CD4-positive, alpha-beta memory T cell (primary cell): ENCODE data around the gene TXNRD1. TPM values are rescaled to one million over a fixed set of nuclear protein-coding genes. Genes with fewer than 3 reads are reported as not detected.
A peak's percentile ranks its signal among the peaks of the same experiment; 100 is the strongest.

Experiments
- CTCF ChIA-PET: fragments of 350-600 bp; sonication (Branson Sonifier 250); formaldehyde crosslinking; loops from one replicate; lab custom pipeline; 2021; ENCODE audit warnings: inconsistent platforms; ENCODE audit not compliant: partially characterized antibody; lab: Charles Lee
- POLR2A ChIA-PET: fragments of 350-600 bp; sonication (Branson Sonifier 250); formaldehyde crosslinking; loops from one replicate; lab custom pipeline; 2021; ENCODE audit not compliant: partially characterized antibody; lab: Charles Lee
- DNase-seq, 5 donors: peaks; one replicate each; pipeline versions ENCODE4 v3.0.0 to v3.0.0-alpha.2; 2020 to 2022; ENCODE audit warnings: mixed read lengths in 1 of 5
- H3K27ac ChIP-seq: one replicate; pipeline ENCODE4 v1.7.0; 2013; ENCODE audit warnings: low read depth, low read length
- H3K27me3 ChIP-seq: 2 replicates; pipeline ENCODE4 v1.7.0; 2013; ENCODE audit warnings: mild to moderate bottlenecking, low read length, moderate library complexity; ENCODE audit not compliant: insufficient read depth
- H3K36me3 ChIP-seq: 2 replicates; pipeline ENCODE4 v1.7.0; 2013; ENCODE audit warnings: mild to moderate bottlenecking, low read length, moderate library complexity; ENCODE audit not compliant: insufficient read depth
- H3K4me1 ChIP-seq: 2 replicates; pipeline ENCODE4 v1.7.0; 2013; ENCODE audit warnings: mild to moderate bottlenecking, low read length, moderate library complexity; ENCODE audit not compliant: insufficient read depth
- H3K4me3 ChIP-seq, 2 donors: one replicate each; pipeline ENCODE4 v1.7.0; 2013; ENCODE audit warnings: low read length in 2 of 2, mild to moderate bottlenecking in 1 of 2
- H3K9me3 ChIP-seq, 2 donors: one replicate each; pipeline ENCODE4 v1.7.0; 2013; ENCODE audit warnings: low read length in 2 of 2, control low read depth in 1 of 2; ENCODE audit not compliant: control insufficient read depth in 1 of 2
- H3K27ac Mint-ChIP-seq, 7 donors: one replicate each; pipeline ENCODE4 v1.8.0; 2020 to 2021; ENCODE audit warnings: mixed read lengths in 7 of 7, mild to moderate bottlenecking in 6 of 7, inconsistent platforms in 3 of 7, moderate library complexity in 3 of 7
- H3K27me3 Mint-ChIP-seq, 2 donors: one replicate each; pipeline ENCODE4 v1.8.0; 2020 to 2021; ENCODE audit warnings: mixed read lengths in 2 of 2
- H3K36me3 Mint-ChIP-seq, 2 donors: one replicate each; pipeline ENCODE4 v1.8.0; 2020 to 2021; ENCODE audit warnings: mixed read lengths in 2 of 2, inconsistent platforms in 1 of 2, mild to moderate bottlenecking in 1 of 2
- H3K4me1 Mint-ChIP-seq, 4 donors: one replicate each; pipeline ENCODE4 v1.8.0; 2020 to 2021; ENCODE audit warnings: mixed read lengths in 4 of 4, mild to moderate bottlenecking in 1 of 4
- H3K4me3 Mint-ChIP-seq, 8 donors: one replicate each; pipeline ENCODE4 v1.8.0; 2020 to 2021; ENCODE audit warnings: mixed read lengths in 8 of 8, mild to moderate bottlenecking in 7 of 8, moderate library complexity in 6 of 8, inconsistent platforms in 3 of 8
- H3K9me3 Mint-ChIP-seq, 8 donors: one replicate each; pipeline ENCODE4 v1.8.0; 2020 to 2021; ENCODE audit warnings: mixed read lengths in 8 of 8, mild to moderate bottlenecking in 5 of 8, inconsistent platforms in 3 of 8, moderate library complexity in 1 of 8
- intact Hi-C: fragments of 100-400 bp; cut with micrococcal nuclease; formaldehyde crosslinking; loops from one replicate; pipeline ENCODE4 v1.15.1; 2023
- polyA plus RNA-seq, 2 donors: library from polyadenylated mRNA; unstranded; fragments of 300-500 nt; fragmentation: Illumina TruSeq; gene quantifications; one replicate each; pipeline ENCODE4 v1.2.3, GENCODE V29; 2021
- total RNA-seq, 2 experiments: library from RNA; stranded (reverse); gene quantifications; one replicate each; pipeline ENCODE4 v1.2.3, GENCODE V29; 2021

Gene TXNRD1
- total and polyA plus RNA-seq, 4 experiments from 2014 or later, result 32.2 to 64.5 (median 46.7) TPM

DNA sequence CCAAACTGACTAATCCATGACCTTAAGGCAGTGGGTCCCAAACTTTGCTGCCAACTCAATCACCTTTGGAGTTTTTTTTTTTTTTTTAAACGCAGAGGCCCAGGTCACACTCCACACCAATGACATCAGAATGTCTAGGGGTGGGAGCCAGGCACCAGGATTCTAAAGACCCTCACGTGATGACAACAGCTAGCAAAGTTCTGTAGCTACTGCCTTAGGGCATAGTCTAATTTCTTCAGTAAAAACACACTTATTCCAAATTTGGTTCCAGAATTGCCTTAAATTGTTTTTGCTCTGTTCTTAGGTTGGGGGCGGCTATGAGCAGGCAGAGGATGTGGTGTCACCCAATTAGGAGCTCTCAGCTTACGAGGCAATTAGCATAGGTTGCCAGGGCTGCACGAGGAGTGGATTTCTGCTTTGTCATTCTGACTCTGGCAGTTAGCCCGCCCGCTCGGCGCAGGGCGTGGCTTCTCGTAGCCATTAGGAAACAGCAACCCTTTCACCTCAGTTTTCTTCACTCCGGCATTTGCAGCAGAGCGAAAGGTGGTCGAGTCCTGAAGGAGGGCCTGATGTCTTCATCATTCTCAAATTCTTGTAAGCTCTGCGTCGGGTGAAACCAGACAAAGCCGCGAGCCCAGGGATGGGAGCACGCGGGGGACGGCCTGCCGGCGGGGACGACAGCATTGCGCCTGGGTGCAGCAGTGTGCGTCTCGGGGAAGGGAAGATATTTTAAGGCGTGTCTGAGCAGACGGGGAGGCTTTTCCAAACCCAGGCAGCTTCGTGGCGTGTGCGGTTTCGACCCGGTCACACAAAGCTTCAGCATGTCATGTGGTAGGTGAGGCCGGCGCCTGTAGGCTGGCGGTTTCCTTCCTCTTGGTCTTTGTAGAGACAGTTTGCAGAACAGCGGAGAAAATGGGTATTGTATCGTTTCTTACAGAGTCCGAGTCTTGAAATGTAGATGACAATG lies 71.2 kb downstream of the TXNRD1 start:
- Mint-ChIP-seq H3K9me3 (no peaks in the 10 kb centered on the region), H3K4me1 (peaks cover 23 to 41% (median 30%) of the 10 kb centered on the region in 4 donors)
- POLR2A ChIA-PET, result interaction anchor here (0.6 to 4.2 kb wide), 17 partner anchors 10 to 446 kb away, joined by 3 to 97 read pairs (median 6); partner anchors contain the start of genes EID3, HCFC2, HSP90B1 and NFYB

GRCh38 chr12:104288635-104289274 lies 73.2 kb downstream of the TXNRD1 start:
- Mint-ChIP-seq H3K9me3 (no peaks in the 10 kb centered on the region), H3K4me3 (peak overlapping the region; percentile 94 to 100 (median 99)), H3K27me3 (no peaks in the 10 kb centered on the region), H3K27ac (peak overlapping the region; percentile 94 to 99 (median 96)), H3K36me3 (peaks cover 15 to 26% of the 10 kb centered on the region in 2 donors), H3K4me1 (peaks cover 27 to 53% (median 33%) of the 10 kb centered on the region in 4 donors)
- Histone ChIP-seq H3K27me3 (no peaks in the 10 kb centered on the region), H3K4me1 (peaks cover 39% of the 10 kb centered on the region), H3K27ac (peak overlapping the region; percentile 82), H3K9me3 (no peaks in the 10 kb centered on the region), H3K4me3 (peak overlapping the region; percentile 86 to 96), H3K36me3 (peaks cover 4% of the 10 kb centered on the region)
- ChIA-PET POLR2A (interaction anchor here (0.6 to 4.2 kb wide), 16 partner anchors 8 to 1041 kb away, joined by 3 to 97 read pairs (median 6); partner anchors contain the start of genes C12orf75, EID3, HSP90B1 and NFYB), CTCF (interaction anchor here (0.8 to 3.9 kb wide), 16 partner anchors 9 to 151 kb away, joined by 3 to 41 read pairs (median 6); partner anchors contain the start of genes EID3 and TXNRD1)
- intact Hi-C loops, result loop anchor here (1.0 to 10.0 kb wide), 5 partner anchors 15 to 819 kb away; partner anchors contain the start of genes EID3, HSP90B1, TDG and WASHC4
- peak; percentile 85 to 90 (median 86) for DNase-seq

More for the DNA sequence above, 71.2 kb downstream of the TXNRD1 start:
- H3K4me3 ChIP-seq, result peak overlapping the region; percentile 80 to 96
- H3K4me1 ChIP-seq, result peaks cover 35% of the 10 kb centered on the region
- H3K27me3 ChIP-seq, result no peaks in the 10 kb centered on the region
- H3K27ac ChIP-seq, result peak overlapping the region; percentile 82
- H3K9me3 ChIP-seq, result no peaks in the 10 kb centered on the region
- peak overlapping the region; percentile 94 to 100 (median 99) for H3K4me3 Mint-ChIP-seq
- intact Hi-C loops, result loop anchor here (1.0 to 10.0 kb wide), 4 partner anchors 66 to 821 kb away; partner anchors contain the start of genes HSP90B1, TDG and WASHC4
- CTCF ChIA-PET, result interaction anchor here (1.0 to 3.9 kb wide), 10 partner anchors 11 to 72 kb away, joined by 3 to 41 read pairs (median 8); partner anchors contain the start of genes EID3 and TXNRD1
- H3K27ac Mint-ChIP-seq, result peak overlapping the region; percentile 94 to 99 (median 96)
- H3K36me3 ChIP-seq, result peaks cover 1% of the 10 kb centered on the region
- H3K27me3 Mint-ChIP-seq, result peaks cover 0 to 2% of the 10 kb centered on the region in 2 donors
- peak; percentile 87 to 94 (median 88) for DNase-seq
- peaks cover 2 to 9% of the 10 kb centered on the region in 2 donors for H3K36me3 Mint-ChIP-seq

DNA sequence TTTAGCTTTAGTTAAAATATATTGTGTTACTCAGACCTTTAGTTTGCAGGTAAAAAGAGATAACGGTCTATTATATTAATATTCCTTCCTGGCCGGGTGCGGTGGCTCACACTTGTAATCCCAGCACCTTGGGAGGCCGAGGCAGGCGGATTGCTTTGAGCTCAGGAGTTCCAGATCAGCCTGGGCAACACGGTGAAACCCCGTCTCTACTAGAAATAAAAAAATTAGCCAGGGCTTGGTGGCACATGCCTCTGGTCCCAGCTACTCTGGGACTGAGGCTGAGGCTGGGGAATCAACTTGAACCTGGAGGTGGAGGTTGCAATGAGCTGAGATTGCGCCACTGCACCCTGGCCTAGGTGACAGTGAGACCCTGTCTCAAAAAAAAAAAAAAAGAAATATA lies 74.7 kb downstream of the TXNRD1 start:
- H3K27ac ChIP-seq, result no peak overlapping the region
- Mint-ChIP-seq H3K4me1 (peaks cover 32 to 64% (median 40%) of the 10 kb centered on the region in 4 donors), H3K9me3 (no peaks in the 10 kb centered on the region), H3K36me3 (peaks cover 15 to 39% of the 10 kb centered on the region in 2 donors), H3K27me3 (no peaks in the 10 kb centered on the region), H3K27ac (no peak overlapping the region), H3K4me3 (peak overlapping the region in 1 of 8 donors; percentile 7)
- peaks cover 39% of the 10 kb centered on the region for H3K4me1 ChIP-seq
- H3K27me3 ChIP-seq, result no peaks in the 10 kb centered on the region
- no peak for DNase-seq
- POLR2A ChIA-PET, result interaction anchor here (0.9 to 1.5 kb wide), 2 partner anchors 13 to 70 kb away, joined by 3 to 13 read pairs; no protein-coding TSS in a partner anchor
- H3K4me3 ChIP-seq, result no peak overlapping the region
- CTCF ChIA-PET, result interaction anchor here (0.6 to 3.9 kb wide), 4 partner anchors 10 to 151 kb away, joined by 3 to 26 read pairs (median 7); partner anchors contain the start of genes EID3 and TXNRD1
- H3K36me3 ChIP-seq, result peaks cover 13% of the 10 kb centered on the region
- H3K9me3 ChIP-seq, result no peaks in the 10 kb centered on the region
- intact Hi-C loops, result no loop called here

GRCh38 chr12:104290855-104291254 lies 75.3 kb downstream of the TXNRD1 start:
- intact Hi-C loops, result no loop called here
- peaks cover 13% of the 10 kb centered on the region for H3K36me3 ChIP-seq
- ChIA-PET CTCF (interaction anchor here (0.6 to 2.1 kb wide), 5 partner anchors 9 to 152 kb away, joined by 3 to 10 read pairs (median 4); partner anchors contain the start of gene EID3), POLR2A (interaction anchor here (0.9 to 1.5 kb wide), 2 partner anchors 12 kb away, joined by 3 read pairs; no protein-coding TSS in a partner anchor)
- no peaks in the 10 kb centered on the region for H3K27me3 ChIP-seq
- H3K4me1 ChIP-seq, result peaks cover 37% of the 10 kb centered on the region
- no peak overlapping the region for H3K4me3 ChIP-seq
- H3K27ac Mint-ChIP-seq, result no peak overlapping the region
- no peaks in the 10 kb centered on the region for H3K27me3 Mint-ChIP-seq
- no peaks in the 10 kb centered on the region for H3K9me3 Mint-ChIP-seq
- no peak overlapping the region for H3K27ac ChIP-seq
- H3K4me3 Mint-ChIP-seq, result no peak overlapping the region
- peaks cover 20 to 44% of the 10 kb centered on the region in 2 donors for H3K36me3 Mint-ChIP-seq
- H3K9me3 ChIP-seq, result no peaks in the 10 kb centered on the region
- no peak for DNase-seq
- peaks cover 33 to 65% (median 41%) of the 10 kb centered on the region in 4 donors for H3K4me1 Mint-ChIP-seq

GRCh38 chr12:104291867-104292524 lies 76.4 kb downstream of the TXNRD1 start:
- POLR2A ChIA-PET, result interaction anchor here (0.5 to 1.5 kb wide), 3 partner anchors 11 to 75 kb away, joined by 3 read pairs; no protein-coding TSS in a partner anchor

More at GRCh38 chr12:104291867-104292524, 76.4 kb downstream of the TXNRD1 start:
- Histone ChIP-seq H3K4me3 (no peak overlapping the region), H3K27me3 (no peaks in the 10 kb centered on the region), H3K36me3 (peaks cover 13% of the 10 kb centered on the region), H3K4me1 (peaks cover 28% of the 10 kb centered on the region), H3K27ac (no peak overlapping the region), H3K9me3 (no peaks in the 10 kb centered on the region)
- Mint-ChIP-seq H3K27ac (no peak overlapping the region), H3K4me3 (no peak overlapping the region), H3K27me3 (no peaks in the 10 kb centered on the region), H3K9me3 (no peaks in the 10 kb centered on the region), H3K36me3 (peaks cover 25 to 46% of the 10 kb centered on the region in 2 donors), H3K4me1 (peaks cover 29 to 59% (median 37%) of the 10 kb centered on the region in 4 donors)
- no peak for DNase-seq
- intact Hi-C loops, result no loop called here
- CTCF ChIA-PET, result interaction anchor here (0.5 to 2.1 kb wide), 5 partner anchors 11 to 89 kb away, joined by 3 to 6 read pairs (median 3); partner anchors contain the start of genes EID3 and TXNRD1
